HG02623 (cell line): ENCODE results near the gene PTPRM.

Experiments used
- ATAC-seq: cut with Tn5 transposase; IDR thresholded peaks from one replicate; pipeline ENCODE4 v1.9.1; 2021; ENCODE audit warnings: moderate library complexity; ENCODE audit not compliant: unreplicated experiment

PTPRM gene

DNA sequence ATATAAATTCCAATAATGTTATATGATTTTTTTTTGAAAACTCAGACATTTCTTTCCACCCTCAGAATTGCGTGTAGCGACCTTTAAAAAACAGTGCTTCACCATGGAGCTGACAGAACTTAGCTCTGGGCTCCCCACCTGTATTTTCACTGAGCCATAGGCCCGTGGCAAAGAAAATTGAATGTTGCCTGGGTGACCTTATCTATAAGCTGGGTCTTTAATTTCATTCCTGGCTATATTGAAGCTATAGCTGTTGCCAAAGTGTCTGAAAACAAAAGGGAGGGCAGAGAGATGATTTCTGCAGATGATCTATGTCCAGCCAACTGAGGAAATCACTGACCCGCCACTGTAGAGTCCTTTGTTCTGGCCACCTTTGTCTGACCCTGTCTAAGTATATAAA lies 411.7 kb downstream of the PTPRM start:
- ATAC-seq: no peak

DNA sequence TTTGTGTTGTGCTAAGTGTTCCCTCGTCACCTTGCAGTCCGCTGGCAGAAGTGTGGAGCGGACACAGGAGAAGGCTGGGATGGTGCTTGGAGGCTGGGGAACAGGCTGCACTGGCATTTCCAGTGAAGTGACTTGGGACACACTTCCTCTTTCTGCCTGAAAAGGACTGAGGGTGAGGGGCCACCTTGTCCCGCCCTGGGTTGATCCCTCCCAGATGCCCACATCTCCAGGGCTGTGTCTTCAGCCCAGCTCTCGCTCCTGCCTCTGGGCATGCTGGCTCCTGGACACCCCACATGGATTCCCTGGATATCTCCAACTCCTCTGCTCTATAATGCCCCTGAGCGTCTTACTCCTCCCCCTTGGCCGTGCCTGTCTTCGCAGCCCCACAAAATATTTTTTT lies 412.6 kb downstream of the PTPRM start:
- ATAC-seq: no peak

DNA sequence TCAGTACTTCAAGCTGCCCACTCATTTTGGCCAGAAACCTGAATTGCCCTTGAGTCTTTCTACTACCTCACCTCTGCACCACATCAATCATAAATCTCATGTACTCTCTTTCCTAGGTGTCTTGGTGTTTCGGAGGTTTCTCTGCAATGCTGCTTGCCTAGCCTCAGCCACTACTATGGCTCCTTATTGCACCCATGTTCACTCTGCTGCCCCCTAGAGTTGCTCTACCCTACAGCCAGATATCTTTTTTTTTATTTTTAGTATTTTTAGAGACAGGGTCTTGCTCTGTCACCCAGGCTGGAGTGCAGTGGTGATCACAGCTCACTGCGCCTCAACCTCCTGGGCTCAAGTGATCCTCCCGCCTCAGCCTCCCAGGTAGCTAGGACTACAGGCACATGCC lies 413.0 kb downstream of the PTPRM start:
- no peak for ATAC-seq

DNA sequence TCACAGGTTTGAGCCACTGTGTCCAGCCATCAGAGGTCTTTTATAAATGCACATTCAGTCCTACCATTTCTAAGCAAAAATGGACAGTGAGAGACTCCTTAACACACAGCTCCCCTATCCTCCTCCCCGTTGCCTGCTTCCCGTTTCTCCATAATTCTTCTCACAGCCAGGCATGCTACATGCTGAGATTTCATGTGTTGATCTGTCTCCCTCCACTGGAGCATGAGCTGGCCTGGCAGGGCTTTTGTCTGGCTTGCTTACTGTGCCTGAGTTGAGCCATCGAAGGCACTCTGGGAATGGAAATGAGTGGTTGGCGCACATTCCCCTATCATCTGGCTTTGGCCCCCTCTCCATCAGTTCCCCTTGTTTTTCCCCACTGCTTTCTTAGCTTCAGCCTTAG lies 413.5 kb downstream of the PTPRM start:
- no peak for ATAC-seq

DNA sequence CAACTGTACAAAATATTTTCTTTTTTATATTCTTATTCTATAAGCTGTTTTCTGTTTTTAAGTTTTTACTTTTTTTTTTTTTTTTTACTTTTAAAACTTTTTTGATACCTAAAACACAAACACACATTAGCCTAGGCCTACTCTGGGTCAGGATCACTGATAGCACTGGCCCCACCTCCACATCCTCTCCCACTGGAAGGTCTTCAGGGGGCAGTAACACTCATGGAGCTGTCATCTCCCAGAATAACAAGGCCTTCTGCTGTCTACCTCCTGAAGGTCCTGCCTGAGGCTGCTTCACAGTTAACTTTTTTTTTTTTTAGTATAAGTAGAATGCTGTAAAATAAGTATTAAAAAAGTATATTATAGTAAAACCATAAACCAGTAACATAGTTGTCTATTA lies 415.1 kb downstream of the PTPRM start:
- ATAC-seq: no peak

- ATAC-seq: no peak
Observed at GRCh38 chr18:7987284-7987976, 420.3 kb downstream of the PTPRM start.

DNA sequence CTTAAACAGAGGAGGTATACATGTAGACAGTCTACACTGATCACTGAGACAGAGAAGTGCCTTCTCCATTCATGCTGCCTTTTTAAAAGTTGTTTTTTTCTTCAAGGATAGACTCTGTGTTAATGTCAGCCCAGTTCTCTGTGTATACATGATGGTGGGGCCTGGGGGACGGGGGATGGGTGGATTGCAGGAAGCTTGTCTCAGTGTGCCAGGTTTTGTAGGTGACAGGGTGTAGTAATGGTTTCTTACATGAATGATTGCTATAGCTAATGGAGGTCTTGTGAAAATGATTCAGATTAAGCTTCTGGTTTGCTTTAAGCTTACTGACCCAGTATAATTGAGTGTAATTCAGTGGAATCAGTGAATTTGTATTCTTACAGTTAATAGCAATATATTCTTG lies 423.6 kb downstream of the PTPRM start:
- ATAC-seq: no peak

- ATAC-seq: no peak
Observed at GRCh38 chr18:8001711-8002301, 434.7 kb downstream of the PTPRM start.

GRCh38 chr18:8003878-8004675 lies 437.0 kb downstream of the PTPRM start:
- ATAC-seq: no peak

GRCh38 chr18:8004792-8005191 lies 437.7 kb downstream of the PTPRM start:
- ATAC-seq: no peak

GRCh38 chr18:8005870-8006569 lies 438.9 kb downstream of the PTPRM start:
- ATAC-seq: no peak

GRCh38 chr18:8006979-8007378 lies 439.9 kb downstream of the PTPRM start:
- ATAC-seq: no peak

- ATAC-seq: no peak
Observed at GRCh38 chr18:8008033-8008432, 440.9 kb downstream of the PTPRM start.

DNA sequence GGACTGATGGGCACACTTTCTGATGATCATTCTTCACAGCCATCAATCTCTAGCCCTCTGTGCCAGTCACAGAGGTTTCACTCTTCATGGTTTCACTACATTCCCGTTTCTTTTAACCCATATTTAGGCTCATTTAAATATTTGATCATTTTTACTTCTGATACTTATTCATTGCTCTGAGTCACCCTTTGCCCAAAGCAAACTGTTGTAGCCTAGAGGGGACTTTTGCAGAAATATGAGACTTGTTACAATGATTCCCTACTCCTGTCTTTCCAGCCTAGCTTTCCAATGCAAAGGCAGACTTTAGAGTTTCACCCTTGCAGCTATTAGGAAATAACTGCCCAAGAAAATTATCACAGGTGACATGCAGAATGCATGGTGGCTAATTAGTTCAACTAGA lies 444.2 kb downstream of the PTPRM start:
- ATAC-seq: no peak

DNA sequence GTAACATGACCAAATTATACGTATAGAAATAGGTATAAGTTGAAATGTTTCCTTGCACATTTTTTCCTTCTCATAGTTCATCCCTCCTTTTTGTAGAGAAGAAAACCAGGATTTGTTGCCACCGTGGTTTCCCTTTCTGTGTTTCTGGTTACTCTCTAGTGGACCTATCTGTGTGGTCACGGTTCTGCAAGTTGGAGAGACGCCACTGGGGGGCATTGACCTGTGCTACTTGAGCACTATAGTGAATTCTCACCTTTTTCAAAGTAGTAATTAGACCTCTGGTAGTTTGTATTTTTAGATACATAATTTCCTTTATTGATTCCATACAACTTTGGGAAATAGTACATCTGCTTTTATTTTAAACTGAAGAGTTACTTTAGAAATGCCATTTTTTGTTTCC lies 444.8 kb downstream of the PTPRM start:
- no peak for ATAC-seq

GRCh38 chr18:8018701-8019331 lies 451.7 kb downstream of the PTPRM start:
- ATAC-seq: no peak

DNA sequence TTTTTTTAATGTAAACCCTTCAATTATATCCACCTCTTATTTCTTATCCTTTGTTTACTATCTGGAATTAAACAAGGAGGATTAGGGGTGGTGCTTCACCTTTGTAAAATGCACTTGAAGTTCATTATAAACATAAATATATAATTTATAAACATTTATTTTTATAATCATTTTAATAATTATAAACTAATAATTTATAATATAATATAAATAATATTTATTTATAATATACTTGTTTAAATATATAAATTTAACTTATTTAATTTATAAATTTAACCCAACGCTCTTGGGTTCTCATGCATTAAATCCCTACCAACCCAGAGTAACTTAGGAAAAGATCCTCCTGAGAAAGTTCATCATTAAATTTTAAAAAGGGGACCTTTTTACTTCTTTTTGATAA lies 452.5 kb downstream of the PTPRM start:
- ATAC-seq: no peak

DNA sequence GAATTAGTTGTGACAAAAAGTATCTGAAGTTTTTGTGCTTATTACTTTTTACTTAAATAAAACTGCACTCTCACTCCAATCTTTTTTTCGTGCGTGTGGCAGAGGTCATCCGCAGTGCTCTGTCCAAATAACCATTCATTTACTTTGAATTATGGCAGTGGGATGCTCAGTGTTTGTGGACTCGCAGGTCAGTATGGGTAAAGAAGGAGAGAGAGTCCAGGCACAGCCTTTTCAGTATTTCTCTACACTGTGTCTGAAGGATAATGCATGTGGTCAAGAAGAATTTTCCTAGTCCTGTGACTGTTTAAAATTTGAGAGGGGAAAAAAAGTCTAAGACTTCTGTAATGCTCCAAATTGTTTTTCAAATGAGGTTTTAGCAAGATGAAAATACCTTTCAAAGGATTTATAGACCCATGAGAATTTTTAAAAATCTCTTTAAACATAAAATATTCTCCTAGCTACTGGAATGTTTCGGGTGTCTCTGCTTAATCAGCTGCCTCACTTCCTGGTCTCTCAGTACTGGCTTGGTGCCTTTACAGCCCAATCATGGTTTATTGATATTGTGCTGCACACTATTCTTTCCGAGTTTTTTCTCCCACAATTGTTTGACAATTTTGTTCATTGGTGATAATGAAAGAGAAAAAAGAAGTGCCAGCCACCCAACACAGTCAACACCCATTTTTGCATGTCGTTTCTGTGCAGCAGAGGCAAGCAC lies 453.2 kb downstream of the PTPRM start:
- no peak for ATAC-seq

DNA sequence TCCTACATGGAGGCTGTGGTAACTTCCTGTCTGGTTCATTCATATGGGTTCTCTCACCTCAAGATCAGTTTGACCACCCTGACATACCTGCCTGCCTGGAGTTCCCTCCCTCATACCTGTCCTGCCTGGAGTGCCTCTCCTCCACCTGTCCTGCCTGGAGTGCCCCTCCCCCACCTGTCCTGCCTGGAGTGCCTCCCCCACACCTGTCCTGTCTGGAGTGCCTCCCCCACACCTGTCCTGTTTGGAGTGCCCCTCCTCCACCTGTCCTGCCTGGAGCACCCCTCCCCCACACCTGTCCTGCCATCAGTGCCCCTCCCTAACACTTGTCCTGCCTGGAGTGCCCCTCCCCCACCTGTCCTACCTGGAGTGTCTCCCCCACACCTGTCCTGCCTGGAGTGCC lies 461.9 kb downstream of the PTPRM start:
- no peak for ATAC-seq

- ATAC-seq: no peak
Observed at GRCh38 chr18:8029731-8030130, 462.6 kb downstream of the PTPRM start.

DNA sequence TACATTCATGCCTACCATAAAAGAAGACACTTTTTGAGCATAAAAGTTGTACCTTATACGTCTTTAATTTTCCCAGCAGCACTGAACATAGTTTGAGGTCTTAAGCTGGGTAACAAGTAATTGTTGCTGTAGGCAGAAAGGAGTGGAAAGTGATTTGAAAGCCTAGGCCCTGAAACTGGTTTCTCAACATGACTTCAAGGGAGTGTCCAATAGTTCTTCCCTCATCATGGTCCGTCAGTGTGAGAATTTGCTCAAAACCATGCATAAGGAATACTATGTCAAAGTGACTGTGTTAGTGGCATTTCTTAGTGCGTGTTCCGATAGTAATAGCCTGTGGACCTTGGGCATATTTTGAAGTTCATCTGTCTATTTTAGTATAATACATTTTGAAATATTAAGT lies 463.1 kb downstream of the PTPRM start:
- no peak for ATAC-seq
